SK-N-MC (cell line): ENCODE measurements around the gene COL18A1.

Experiments used
- DNase-seq: peaks from one replicate; pipeline ENCODE4 v3.0.0-alpha.2; 2011; ENCODE audit warnings: low read depth, low spot score
- H3K27ac ChIP-seq: fragments of 200-600 bp; sonication (generic); 2 replicates; pipeline ENCODE4 v1.5.1; 2016; ENCODE audit warnings: mixed run types
- H3K36me3 ChIP-seq: fragments of 200-600 bp; sonication (generic); 2 replicates; pipeline ENCODE4 v1.6.1; 2017; ENCODE audit warnings: antibody characterized with exemption, low read length, mixed read lengths; ENCODE audit not compliant: insufficient read depth
- H3K4me3 ChIP-seq: fragments of 200-600 bp; sonication (generic); 2 replicates; pipeline ENCODE4 v1.5.1; 2016
- H3K9ac ChIP-seq: fragments of 200-600 bp; sonication (generic); 2 replicates; pipeline ENCODE4 v1.8.0; 2017; ENCODE audit warnings: mixed run types, mixed read lengths; ENCODE audit not compliant: insufficient read length
- H3K9me3 ChIP-seq: fragments of 200-600 bp; sonication (generic); 2 replicates; pipeline ENCODE4 v1.6.1; 2017; ENCODE audit warnings: low read depth, mild to moderate bottlenecking, antibody characterized with exemption, low read length, moderate library complexity, mixed read lengths
- EZH2 ChIP-seq: fragments of 200-600 bp; sonication (generic); IDR thresholded peaks from one replicate; pipeline ENCODE4 v1.6.1; 2017; ENCODE audit warnings: antibody characterized with exemption
- FOXP2 ChIP-seq: optimal IDR thresholded peaks from 2 replicates; pipeline ENCODE3; 2011; ENCODE audit warnings: mild to moderate bottlenecking, moderate library complexity; ENCODE audit not compliant: insufficient read depth; ENCODE audit errors: extremely low read length, control extremely low read depth
- POLR2AphosphoS5 ChIP-seq: IDR thresholded peaks from 2 replicates; pipeline ENCODE4 v1.6.1; 2012; ENCODE audit warnings: mild to moderate bottlenecking, low read depth, low read length, borderline replicate concordance

Gene COL18A1

DNA sequence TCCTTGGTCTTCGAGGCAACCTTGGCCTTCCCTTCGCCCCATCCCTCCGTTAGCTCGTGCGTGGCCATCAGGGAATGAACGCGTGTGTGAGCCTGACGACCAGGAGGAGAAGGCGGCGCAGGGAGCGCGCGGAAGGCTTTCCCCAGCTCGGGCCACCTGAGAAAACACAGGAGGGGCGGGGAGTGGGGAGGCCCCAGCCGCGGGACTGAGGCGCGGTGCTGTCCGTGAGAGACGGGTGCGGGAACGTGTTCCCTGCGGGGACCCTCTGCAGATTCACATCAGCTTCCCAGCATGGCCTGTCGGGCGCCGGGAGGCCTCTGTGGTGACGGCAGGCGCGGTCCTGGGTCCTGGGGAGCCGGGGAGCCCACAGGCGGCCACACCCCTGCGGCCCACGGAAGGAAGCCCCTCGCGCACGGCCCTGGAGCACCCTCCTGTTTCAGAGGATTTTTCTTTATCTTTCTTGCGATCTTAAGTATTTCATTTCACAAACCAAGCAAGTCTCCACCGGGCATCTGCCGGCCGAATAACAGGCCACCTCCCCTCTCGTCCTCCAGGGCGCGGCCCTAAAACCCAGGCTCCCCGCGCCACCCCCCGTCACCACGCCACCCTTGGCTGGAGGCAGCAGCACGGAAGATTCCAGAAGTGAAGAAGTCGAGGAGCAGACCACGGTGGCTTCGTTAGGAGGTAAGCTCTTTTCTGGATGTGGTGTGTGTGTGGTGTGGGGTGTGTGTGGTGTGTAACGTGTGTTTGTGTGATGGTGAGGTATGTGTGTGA, 71.0 kb downstream of the COL18A1 start:
- DNase-seq, result no peak
- no peaks in the 10 kb centered on the region for H3K9me3 ChIP-seq
- TF ChIP-seq FOXP2 (no peak), EZH2 (no peak), POLR2AphosphoS5 (no peak)

DNA sequence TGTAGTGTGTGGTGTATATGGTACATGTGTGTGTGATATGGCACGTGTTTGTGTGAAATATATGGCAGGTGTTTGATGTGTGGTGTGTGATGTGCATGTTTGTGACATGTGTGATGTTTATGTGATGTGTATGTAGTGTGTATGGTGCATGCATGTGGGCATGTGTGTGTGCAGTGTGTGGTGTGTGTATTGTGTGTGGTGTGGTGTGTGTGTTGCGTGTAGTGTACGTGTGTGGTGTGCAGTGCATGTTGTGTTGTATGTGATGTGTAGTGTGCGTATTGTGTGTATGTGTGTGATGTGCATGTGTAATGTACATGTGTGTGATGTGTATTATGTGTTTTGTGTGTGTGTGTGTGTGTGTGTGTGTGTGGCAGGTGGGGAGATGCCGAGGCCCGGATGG, 71.6 kb downstream of the COL18A1 start:
- Histone ChIP-seq H3K4me3 (no peak overlapping the region), H3K9me3 (no peaks in the 10 kb centered on the region), H3K36me3 (no peaks in the 10 kb centered on the region; the same call in 1 of the 2 replicates), H3K9ac (no peak overlapping the region), H3K27ac (no peak overlapping the region)
- no peak for DNase-seq
- TF ChIP-seq EZH2 (no peak), FOXP2 (no peak), POLR2AphosphoS5 (no peak)

More for the DNA sequence above, 71.0 kb downstream of the COL18A1 start:
- Histone ChIP-seq H3K36me3 (no peaks in the 10 kb centered on the region; the same call in 1 of the 2 replicates), H3K4me3 (no peak overlapping the region), H3K9ac (no peak overlapping the region), H3K27ac (no peak overlapping the region)

DNA sequence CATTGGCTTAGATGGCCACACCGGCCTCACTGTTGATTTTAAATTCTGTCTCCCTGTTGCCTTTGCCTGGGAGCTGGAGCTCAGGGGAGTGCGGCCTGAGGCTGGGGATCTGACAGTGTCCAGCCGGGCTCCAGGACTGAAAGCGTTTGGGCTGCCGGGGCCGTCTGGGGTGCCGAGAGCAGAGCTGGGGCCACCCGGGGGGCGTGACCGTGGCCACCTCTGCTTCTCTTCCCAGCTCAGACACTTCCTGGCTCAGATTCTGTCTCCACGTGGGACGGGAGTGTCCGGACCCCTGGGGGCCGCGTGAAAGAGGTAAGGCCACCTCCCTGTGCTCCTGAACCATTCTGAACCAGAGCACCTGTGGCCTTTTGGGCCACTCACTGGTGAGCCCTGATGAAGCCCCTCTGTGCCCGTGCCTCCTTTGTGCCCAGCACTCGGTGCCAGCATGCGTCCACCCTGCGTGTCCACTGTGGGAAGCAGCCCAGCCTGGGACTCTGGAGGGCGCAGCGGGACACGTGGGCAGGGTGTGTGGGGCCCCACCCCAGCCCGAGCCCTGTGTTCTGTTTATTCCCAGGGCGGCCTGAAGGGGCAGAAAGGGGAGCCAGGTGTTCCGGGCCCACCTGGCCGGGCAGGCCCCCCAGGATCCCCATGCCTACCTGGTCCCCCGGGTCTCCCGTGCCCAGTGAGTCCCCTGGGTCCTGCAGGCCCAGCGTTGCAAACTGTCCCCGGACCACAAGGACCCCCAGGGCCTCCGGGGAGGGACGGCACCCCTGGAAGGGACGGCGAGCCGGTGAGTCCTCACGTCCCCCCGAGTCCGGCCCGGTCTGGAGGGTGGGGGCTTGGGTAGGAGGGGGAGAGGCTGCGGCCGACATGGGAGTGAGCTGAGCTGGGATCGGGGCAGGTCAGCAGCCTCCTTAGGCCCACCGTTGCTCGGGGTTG, 72.5 kb downstream of the COL18A1 start:
- Histone ChIP-seq H3K9me3 (no peaks in the 10 kb centered on the region), H3K4me3 (no peak overlapping the region), H3K9ac (no peak overlapping the region), H3K36me3 (no peaks in the 10 kb centered on the region; the same call in 1 of the 2 replicates), H3K27ac (no peak overlapping the region)
- DNase-seq, result no peak
- no peak for TF ChIP-seq EZH2

DNA sequence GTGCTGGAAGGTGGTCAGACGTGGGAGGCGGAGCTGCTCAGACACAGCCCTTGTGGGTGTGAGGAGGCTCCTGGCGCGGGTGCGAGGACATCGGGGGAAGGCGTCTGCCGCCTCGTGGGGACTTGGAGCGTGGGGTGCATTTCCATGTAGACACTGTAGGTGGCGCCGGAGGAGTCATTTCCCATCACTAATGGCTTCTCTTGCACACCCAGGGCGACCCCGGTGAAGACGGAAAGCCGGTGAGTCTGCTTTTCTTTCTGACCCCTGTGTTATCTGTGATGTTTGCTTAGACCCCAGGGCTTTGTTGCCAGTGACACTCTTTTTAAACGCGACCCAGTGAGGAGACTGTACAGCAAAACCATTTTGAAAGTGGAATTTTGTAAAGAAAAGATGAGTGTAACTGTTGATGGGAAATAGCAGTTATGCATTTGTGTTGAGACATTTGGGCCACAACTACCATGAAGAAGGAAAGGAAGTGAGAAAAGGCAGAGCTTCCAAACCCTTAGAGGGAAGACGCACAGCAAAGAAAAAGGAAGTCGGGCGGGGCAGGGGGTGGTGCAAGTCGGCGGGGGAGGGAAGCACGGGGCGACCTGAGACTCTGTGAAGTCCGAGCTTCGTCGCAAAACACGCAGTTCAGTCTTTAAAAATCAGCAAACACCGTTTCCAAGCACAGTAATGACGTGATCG, 73.3 kb downstream of the COL18A1 start:
- Histone ChIP-seq H3K36me3 (no peaks in the 10 kb centered on the region; the same call in 1 of the 2 replicates), H3K27ac (no peak overlapping the region), H3K4me3 (peak overlapping the region; percentile 41; the same call in 1 of the 2 replicates), H3K9me3 (no peaks in the 10 kb centered on the region), H3K9ac (no peak overlapping the region)
- DNase-seq, result no peak
- TF ChIP-seq EZH2, result no peak
- no peak for TF ChIP-seq POLR2AphosphoS5
- no peak for TF ChIP-seq FOXP2

DNA sequence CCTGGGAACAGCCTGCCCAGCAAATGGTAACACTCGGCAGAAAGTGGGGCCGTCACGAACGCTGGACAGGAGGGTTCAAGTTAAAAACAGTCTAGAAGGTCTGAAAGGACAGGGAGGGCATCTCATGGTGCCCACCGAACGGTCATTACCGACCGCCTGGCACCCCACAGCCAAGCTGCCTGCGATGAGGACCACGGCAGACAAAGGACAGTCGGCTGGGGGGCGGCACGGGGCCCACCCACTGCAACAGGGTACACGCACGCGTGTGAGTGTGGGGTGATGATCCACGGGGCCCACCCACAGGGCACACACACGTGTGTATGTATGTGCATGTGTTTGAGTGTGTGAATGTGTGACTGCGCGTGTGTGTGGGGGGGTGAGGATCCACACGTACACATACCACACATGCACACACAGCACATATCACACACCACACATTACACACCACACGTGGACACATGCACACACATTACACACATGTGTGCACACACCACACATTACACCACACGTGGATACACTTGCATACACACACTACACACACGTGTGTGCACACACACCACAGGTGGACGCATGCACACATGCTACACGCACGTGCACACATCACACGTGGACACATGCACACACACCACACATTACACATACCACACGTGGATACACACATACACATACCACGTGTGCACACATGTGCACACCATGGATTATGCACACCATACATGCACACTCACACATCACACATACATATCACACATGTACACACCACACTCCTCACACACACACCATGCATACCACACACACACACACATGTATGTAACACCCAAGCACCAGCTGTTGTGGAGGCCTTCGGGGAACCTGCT, 74.1 kb downstream of the COL18A1 start:
- no peak overlapping the region for H3K9ac ChIP-seq
- H3K27ac ChIP-seq, result no peak overlapping the region
- DNase-seq, result no peak
- TF ChIP-seq POLR2AphosphoS5 (no peak), FOXP2 (no peak), EZH2 (no peak)
- H3K36me3 ChIP-seq, result no peaks in the 10 kb centered on the region; the same call in 1 of the 2 replicates
- no peaks in the 10 kb centered on the region for H3K9me3 ChIP-seq
- H3K4me3 ChIP-seq, result no peak overlapping the region

DNA sequence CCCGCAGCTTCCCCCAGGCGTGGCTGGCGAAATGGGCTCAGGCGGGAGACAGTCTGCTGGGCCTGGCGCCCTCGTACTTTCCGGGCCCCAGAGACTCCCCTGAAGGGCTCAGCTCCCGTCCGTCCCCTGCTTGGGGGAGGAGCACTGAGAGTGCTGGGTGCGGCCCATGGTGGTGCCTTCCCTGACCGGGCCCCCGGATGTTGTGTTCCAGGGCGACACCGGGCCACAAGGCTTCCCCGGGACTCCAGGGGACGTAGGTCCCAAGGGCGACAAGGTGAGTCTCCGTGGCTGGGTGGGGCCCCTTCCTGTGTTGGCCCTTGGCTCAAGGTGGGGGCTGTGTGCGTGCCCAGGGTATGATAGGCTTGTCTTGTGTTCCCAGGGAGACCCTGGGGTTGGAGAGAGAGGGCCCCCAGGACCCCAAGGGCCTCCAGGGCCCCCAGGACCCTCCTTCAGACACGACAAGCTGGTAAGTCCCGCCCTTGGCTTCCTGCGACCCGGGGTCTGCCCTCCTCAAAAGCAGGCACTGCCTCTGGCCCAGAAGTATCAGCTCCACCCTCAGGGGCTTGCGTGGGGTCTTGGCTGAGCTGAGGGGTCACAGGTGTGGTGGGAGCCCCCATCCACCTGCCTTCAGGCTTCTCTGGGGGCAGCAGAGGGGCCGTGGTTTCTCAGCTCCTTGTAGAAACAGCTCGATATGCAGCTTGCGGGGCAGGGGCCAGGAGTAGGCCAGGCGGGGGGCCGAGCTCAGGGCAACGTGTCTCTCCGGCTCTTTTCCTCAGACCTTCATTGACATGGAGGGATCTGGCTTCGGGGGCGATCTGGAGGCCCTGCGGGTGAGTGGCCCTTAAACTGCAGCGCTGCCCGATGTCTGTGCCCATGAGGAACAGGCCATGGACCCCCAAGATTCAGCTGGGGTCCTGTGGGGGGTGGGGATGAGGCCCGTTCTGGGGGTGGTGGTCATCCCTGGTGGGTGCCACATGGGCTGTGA, 75.0 kb downstream of the COL18A1 start:
- no peaks in the 10 kb centered on the region for H3K9me3 ChIP-seq
- H3K27ac ChIP-seq, result no peak overlapping the region
- H3K9ac ChIP-seq, result no peak overlapping the region
- H3K4me3 ChIP-seq, result no peak overlapping the region
- no peak for DNase-seq
- TF ChIP-seq POLR2AphosphoS5 (no peak), FOXP2 (no peak), EZH2 (no peak)
- no peaks in the 10 kb centered on the region; the same call in 1 of the 2 replicates for H3K36me3 ChIP-seq
